GM19240 (cell line): ENCODE data around the gene CDAN1.
"Not testable (repeated sequence)": the region's sequence is repeated elsewhere in the genome, so short reads cannot be mapped to it uniquely, and the experiment has no call there.

ENCODE experiments used
- DNase-seq: peaks from one replicate; pipeline ENCODE4 v3.0.0; 2011; ENCODE audit warnings: low spot score; ENCODE audit not compliant: insufficient read length

CDAN1 gene, protein sequence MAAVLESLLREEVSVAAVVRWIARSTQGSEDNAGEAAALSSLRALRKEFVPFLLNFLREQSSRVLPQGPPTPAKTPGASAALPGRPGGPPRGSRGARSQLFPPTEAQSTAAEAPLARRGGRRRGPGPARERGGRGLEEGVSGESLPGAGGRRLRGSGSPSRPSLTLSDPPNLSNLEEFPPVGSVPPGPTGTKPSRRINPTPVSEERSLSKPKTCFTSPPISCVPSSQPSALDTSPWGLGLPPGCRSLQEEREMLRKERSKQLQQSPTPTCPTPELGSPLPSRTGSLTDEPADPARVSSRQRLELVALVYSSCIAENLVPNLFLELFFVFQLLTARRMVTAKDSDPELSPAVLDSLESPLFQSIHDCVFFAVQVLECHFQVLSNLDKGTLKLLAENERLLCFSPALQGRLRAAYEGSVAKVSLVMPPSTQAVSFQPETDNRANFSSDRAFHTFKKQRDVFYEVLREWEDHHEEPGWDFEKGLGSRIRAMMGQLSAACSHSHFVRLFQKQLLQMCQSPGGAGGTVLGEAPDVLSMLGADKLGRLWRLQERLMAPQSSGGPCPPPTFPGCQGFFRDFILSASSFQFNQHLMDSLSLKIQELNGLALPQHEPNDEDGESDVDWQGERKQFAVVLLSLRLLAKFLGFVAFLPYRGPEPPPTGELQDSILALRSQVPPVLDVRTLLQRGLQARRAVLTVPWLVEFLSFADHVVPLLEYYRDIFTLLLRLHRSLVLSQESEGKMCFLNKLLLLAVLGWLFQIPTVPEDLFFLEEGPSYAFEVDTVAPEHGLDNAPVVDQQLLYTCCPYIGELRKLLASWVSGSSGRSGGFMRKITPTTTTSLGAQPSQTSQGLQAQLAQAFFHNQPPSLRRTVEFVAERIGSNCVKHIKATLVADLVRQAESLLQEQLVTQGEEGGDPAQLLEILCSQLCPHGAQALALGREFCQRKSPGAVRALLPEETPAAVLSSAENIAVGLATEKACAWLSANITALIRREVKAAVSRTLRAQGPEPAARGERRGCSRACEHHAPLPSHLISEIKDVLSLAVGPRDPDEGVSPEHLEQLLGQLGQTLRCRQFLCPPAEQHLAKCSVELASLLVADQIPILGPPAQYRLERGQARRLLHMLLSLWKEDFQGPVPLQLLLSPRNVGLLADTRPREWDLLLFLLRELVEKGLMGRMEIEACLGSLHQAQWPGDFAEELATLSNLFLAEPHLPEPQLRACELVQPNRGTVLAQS

DNA sequence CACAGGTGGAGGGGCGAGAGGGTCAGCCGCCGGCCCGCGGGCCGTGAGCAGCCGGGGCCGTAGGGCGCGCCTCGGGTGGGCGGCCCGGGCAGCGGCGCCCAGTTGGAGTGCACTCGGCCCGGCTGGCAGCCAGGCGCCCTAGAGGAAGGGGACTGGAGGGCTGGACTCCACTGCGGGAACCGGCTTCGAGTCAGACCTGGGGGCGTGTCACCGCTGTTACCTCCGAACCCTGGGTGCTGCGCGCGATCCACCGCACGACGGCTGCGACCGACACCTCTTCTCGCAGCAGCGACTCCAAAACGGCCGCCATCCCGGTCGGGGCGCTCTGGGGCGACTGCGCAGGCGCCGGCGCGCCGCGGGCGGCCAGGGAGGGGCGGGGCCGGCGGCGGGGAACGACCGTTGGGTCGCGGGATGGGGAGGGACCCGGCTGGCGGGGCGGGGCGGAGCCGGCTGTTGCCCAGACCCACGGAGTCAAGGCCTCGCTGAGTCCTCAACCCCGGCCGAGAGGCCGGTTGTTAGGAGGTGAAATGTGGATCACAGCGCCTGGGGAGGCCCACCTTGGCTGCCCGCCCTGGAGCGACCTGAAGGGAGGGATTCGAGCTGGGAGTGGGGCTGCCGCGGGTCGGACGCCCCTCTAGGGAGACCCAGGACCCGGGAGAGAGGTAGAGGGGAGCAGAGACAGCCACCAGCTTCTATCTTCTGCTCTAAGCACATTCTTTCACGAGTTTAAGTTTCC lies at the start of gene CDAN1:
Gene CDAN1, minus strand, starts transcription at position 336 of the 736 bp plus-strand sequence. Its CDS starts 26 bp downstream, at position 310.
- peak; percentile 94 for DNase-seq

DNA sequence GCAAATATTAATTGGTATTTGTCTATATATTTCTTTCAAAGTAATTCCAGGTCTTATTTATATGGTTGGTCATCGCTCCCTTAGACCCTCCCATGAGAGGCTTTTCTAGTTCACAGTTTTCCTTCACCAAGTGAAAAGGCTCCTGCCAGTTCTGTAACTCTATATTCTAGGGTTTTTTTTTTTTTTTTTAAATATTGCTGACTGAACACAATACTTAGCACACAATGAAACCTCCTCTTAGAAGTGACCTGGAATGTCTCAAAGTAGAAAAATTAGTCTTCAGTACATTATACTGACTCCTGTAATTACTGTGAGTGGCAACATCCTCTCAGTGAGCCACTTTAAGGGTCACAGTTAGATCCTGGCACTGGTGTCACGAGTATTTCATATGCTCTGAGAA lies 48.6 kb upstream of the CDAN1 start:
- no peak for DNase-seq

DNA sequence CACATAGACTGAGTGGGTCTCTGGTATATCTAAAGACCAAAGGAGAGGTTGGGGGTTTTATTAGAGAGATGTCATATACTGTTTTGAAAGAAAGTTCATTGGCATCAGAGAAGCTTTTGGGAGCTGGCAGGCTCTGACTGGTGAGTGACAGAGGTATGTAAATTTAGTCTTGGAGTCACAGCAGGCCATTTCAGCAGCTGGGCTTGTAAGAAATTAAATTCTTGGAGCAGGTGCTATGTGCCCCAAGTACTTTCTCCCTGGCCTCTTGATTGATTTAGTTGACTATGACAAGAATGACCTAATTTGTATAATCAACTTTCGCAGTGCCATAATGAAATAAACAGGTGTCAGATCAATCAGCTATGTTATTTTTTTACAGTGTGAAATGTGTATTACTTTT lies 47.8 kb upstream of the CDAN1 start:
- no peak for DNase-seq

DNA sequence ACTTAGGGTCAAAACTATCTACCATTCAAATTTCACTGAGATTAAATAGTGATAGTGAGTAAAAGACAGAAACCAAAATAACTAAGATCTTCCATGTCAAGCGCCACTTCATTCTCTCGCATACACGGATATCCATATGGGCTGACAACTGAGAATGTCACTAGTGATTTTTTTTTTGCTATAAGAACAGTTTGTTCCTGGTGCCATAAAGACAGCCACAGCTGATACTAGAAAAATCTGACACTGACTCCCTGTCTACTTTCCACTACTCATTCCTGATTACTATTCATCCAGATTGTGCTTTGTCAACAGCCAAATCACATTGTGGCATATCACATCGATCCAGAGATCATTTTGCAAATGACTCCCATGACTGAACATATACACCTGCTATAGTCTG lies 45.8 kb upstream of the CDAN1 start:
- no peak for DNase-seq

DNA sequence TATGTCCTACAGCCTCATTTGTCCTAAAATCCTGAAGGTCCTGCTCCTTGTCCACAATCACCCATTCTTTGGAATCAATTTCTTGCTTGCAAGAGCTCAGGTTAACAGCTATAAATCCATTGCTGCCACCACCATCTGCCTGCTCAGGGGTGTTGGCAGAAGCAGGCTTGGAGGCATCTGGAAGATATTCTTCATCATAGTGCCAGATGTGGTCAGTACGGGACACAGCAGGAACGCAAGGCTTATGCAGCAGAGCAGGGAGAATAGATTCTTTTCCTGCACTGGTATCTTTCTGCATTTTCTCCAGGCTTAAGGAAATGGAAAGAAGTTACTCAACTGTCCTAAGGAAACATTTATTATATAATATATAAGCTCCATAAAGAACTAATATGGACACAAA lies 38.5 kb upstream of the CDAN1 start:
- DNase-seq, result no peak

DNA sequence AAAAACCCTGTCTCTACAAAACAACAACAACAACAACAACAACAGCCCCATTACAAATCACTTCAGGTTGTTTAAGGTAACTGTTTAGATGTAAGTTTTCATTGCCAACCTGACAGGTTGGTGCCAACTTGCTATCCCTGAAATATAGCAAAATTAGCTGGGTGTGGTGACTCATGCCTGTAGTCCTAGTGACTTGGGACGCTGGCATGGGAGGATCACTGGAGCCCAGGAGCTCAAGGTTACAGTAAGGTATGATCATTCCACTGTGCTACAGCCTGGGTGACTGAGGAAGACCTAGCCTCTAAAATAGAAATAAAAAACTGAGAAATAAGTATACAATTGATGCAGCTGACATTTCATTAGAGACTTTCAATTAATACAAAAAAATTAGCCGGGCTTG lies 36.0 kb upstream of the CDAN1 start:
- DNase-seq, result no peak

DNA sequence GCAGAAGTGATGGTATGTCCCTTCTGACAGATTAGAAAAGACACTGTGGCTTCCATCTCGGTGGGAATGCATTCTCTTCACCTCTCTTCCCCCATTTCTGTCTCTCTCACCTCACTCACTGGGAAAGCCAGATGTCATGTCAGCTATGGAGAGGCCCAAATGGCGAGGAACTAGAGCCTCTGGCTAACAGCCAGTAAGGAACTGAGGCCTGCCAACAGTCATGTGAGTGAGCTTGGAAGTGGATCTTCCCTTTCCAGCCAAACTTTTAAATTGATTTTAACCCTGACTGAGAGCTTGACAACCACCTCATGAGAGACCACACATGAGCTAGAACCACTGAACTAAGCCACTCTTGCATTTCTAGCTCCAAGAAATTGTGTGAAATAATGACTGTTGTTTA lies 35.2 kb upstream of the CDAN1 start:
- no peak for DNase-seq

DNA sequence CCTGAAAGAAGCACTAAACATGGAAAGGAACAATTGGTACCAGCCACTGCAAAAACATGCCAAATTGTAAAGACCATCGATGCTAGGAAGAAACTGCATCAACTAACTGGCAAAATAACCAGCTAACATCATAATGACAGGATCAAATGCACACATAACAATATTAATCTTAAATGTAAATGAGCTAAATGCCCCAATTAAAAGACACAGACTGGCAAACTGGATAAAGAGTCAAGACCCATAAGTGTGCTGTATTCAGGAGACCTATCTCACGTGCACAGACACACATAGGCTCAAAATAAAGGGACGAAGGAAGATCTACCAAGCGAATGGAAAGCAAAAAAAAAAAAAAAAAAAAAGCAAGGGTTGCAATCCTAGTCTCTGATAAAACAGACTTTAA lies 29.2 kb upstream of the CDAN1 start:
- not testable (repeated sequence) for DNase-seq

DNA sequence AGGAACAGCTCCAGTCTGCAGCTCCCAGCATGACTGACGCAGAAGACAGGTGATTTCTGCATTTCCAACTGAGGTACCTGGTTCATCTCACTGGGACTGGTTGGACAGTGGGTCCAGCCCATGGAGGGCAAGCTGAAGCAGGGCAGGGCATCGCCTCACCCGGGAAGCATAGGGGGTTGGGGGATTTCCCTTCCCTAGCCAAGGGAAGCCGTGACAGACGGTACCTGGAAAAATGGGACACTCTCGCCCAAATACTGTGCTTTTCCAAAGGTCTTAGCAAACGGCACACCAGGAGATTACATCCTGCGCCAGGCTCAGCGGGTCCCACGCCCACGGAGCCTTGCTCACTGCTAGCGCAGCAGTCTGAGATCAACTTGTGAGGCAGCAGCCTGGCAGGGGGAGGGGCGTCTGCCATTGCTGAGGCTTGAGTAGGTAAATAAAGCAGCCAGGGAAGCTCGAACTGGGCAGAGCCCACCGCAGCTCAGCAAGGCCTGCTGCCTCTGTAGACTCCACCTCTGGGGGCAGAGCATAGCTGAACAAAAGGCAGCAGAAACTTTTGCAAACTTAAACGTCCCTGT lies 27.3 kb upstream of the CDAN1 start:
- DNase-seq, result not testable (repeated sequence)

DNA sequence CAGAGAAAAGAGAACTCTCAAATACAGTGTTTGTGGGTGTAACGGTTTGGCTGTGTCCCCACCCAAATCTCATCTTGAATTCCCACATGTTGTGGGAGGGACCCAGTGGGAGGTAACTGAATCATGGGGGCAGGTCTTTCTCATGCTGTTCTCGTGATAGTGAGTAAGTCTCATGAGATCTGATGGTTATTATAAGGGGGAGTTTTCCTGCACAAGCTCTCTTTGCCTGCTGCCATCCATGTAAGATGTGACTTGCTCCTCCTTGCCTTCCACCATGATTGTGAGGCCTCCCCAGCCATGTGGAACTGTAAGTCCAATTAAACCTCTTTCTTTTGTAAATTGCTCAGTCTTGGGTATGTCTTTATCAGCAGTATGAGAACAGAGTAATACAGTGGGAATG lies 24.9 kb upstream of the CDAN1 start:
- DNase-seq, result not testable (repeated sequence)

DNA sequence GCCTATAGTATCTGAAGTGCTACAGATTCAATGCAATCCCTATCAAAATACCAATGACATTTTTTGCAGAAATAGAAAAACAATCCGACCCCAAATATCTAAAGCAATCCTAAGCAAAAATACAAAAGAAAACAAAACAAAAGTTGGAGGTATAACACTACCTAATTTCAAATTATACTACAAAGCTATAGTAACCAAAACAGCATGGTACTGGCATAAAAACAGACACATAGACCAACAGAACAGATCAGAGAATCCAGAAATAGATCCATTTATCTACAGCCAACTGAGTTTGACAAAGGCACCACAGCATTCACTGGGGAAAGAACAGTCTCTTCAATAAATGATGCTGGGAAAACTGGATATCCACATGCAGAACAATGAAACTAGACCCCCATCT lies 23.8 kb upstream of the CDAN1 start:
- DNase-seq, result no peak

DNA sequence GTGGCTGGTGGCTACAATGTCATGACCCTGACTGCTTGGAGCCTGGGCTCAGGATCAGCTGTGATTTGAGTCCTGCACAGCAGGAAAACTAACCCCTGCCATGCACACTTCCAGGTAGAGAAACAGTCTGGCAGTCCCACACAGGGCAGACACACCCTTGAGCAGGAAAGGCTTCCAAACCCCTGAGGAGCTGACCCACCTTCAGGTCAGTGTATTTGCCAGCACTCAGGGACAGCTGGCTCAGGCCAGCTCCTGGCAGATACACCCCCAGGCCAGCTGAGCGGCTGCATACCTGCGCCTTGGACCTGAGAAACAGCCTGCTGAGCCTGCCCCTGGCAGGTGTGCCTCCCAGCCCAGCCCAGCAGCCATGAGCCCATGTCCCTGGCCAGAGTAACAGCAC lies 22.2 kb upstream of the CDAN1 start:
- no peak for DNase-seq

DNA sequence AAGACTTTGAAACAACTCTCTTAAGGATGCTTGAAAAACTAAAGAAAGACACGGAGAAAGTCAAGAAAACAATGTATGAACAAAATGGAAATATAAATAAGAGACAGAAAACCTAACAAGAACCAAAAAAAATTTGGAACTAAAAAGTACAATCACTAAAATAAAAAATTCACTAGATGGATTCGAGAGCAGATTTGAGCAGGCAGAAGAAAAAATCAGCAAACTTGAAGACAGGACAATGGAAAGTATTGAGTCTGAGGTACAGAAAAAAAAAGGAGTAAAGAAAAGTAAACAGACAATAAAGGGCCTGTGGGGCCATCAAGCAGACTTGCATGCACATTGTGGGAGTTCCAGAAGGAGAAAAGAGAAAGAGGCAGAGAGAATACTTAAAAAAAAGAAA lies 13.4 kb upstream of the CDAN1 start:
- no peak for DNase-seq

DNA sequence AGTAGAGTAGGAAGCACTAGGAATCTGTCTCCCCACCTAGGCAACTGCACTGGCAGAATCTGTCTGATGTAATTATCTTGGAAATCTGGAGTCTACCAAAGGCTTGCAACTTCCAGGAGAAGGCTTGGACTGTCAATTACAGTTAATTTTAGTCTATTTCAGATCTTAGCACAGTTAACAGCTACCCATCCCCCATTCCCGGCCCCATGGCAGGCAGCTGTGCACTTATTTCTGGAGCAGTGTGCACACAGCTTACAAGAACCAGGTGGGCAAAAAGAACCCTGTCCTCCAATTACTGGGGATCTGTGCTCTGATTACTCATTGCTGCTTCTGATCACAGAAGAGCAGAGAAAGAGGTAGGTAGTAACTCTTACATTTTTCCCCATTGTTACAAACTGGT lies 12.3 kb upstream of the CDAN1 start:
- DNase-seq, result no peak

DNA sequence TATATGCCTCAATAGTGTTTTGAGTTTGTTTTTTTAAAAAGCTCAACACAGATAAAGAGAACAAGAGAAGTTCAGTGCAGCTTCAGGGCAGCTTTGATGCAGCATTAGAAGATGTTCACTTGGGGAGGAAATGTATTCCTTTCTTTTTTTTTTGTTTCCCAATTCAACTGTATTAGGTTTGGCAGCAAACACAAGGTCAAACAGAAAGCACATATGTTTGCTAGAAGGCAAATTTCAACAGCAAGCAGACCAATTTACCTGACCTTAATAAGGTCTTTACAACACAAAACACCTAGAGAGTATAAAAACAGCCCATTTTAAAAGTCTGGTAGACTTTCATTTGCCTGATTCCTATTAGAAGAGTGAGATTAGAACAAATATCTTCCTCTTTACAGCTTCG lies 7.3 kb upstream of the CDAN1 start:
- DNase-seq, result no peak

DNA sequence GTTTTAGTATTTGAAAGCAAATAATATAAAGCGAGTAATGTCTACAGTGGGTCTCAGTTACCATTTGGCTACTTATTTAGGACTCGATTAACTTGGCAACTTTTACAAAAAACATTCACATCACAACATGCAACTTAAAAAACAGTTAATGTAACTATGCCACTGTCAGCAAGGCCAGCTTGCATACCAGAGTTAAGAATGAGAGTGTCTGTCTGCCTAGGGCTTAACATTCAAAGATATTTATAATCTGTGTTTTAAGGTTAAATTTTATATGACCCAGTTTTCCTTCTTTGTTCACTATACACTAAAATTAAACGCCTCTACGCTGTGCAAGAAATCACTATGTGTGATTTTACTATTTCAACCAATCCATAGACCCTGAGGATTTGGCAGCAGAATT lies 5.2 kb upstream of the CDAN1 start:
- DNase-seq, result no peak

DNA sequence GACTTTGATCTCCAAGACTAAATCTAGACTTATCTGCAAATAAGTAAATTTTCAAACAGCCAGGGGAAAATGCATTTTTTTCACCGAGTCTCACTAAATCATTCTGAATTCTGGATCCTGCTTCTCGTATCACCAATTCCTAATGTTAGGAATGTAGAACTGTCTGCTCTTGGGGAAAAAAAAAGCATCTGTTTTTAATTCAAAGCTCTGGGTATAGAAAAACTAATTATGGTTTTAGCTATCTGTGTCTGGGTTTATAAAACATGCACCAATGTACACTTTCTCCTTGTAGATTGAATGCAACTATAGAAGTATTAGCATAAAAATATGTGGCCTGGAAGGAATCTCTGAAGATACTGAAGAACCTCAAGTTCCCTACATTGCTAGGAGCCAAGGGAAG lies 4.8 kb upstream of the CDAN1 start:
- DNase-seq, result no peak

DNA sequence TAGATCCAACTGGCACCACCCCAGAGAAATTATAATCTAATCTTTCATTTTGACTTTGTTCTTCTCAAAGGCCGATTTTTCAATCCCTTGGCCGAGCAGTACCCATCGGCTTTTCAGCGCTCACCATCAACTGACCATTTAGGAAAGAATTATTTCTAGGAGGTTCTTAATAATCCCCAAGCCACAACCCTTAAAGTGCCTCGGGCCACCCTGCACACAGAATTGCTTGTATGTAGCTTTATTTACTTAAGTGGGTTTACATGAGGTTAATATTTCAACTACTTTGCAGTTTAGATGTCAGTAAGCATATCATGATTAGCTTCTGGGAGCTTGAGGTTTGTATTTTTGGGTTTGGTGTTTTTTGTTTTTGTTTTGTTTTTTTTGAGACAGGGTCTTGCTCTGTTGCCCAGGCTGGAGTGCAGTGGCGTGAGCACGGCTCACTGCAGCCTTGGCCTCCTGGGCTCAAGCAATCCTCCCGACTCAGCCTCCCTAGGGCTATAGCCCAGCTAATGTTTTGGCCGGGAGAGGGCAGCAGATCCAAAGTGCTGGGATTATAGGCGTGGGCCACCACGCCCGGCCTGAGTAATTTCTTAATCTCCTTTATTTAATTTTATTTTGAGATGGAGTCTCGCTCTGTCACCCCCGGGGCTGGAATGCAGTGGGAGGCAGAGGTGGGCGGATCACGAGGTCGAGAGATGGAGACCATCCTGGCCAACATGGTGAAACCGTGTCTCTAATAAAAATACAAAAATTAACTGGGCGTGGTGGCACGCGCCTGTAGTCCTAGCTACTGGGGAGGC lies 801 bp upstream of the CDAN1 start:
- DNase-seq, result no peak

DNA sequence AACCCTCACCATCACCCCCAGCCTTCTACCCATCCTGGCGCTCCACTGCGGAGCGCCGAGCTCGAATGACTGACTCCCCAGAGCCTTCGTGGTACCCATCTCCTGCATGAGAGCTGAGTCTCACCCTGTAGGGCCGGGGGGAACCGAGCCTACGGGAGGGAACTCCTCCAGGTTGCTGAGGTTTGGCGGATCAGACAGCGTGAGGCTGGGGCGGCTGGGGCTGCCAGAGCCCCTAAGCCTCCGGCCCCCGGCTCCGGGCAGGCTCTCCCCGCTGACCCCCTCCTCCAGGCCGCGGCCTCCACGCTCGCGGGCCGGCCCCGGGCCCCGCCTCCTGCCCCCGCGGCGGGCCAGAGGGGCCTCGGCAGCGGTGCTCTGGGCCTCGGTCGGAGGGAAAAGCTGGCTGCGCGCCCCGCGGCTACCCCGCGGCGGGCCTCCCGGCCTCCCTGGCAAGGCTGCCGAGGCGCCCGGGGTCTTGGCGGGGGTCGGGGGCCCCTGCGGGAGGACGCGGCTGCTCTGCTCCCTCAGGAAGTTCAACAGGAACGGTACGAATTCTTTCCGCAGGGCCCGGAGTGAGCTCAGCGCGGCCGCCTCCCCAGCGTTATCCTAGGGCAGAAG lies 643 bp downstream of the CDAN1 start:
- peak; percentile 34 for DNase-seq
